A673 (cell line): Measurements from ENCODE around the gene CEACAM19. TPM values are rescaled to one million over a fixed set of nuclear protein-coding genes. Genes with fewer than 3 reads are reported as not detected.
"Not testable (repeated sequence)": the region's sequence is repeated elsewhere in the genome, so short reads cannot be mapped to it uniquely, and the experiment has no call there.

ENCODE experiments used
- BruUV-seq: library from RNA; stranded (reverse); fragments of 400-500 nt; replicated peaks from 2 replicates; lab custom pipeline; 2021; lab: Mats Ljungman, UMichigan
- CTCF ChIA-PET: fragments of 300-600 bp; sonication (Branson Sonifier 250); formaldehyde crosslinking; loops from one replicate; lab custom pipeline; 2022; ENCODE audit warnings: antibody characterized with exemption; lab: Charles Lee
- POLR2A ChIA-PET: fragments of 300-600 bp; sonication (Branson Sonifier 250); formaldehyde crosslinking; loops from one replicate; lab custom pipeline; 2022; ENCODE audit warnings: antibody characterized with exemption; ENCODE audit not compliant: low non-redundant PET; lab: Charles Lee
- DNase-seq: peaks from one replicate; pipeline ENCODE4 v3.0.0-alpha.2; 2015; ENCODE audit warnings: low spot score
- H3K27ac ChIP-seq: fragments of 200-600 bp; sonication (generic); 2 replicates; pipeline ENCODE4 v1.5.1; 2016; ENCODE audit warnings: mixed run types, low read depth, mild to moderate bottlenecking, mixed read lengths, antibody characterized with exemption, low read length; ENCODE audit not compliant: poor library complexity, severe bottlenecking
- H3K27me3 ChIP-seq: fragments of 200-600 bp; sonication (generic); replicated peaks from 2 replicates; pipeline ENCODE4 v1.6.1; 2017; ENCODE audit warnings: mixed run types, low read depth, mild to moderate bottlenecking, mixed read lengths, antibody characterized with exemption, low read length; ENCODE audit not compliant: insufficient read depth, poor library complexity
- H3K36me3 ChIP-seq: fragments of 200-600 bp; sonication (generic); 2 replicates; pipeline ENCODE4 v1.6.1; 2016; ENCODE audit warnings: mixed run types, mild to moderate bottlenecking, mixed read lengths, antibody characterized with exemption, low read length; ENCODE audit not compliant: insufficient read depth, poor library complexity, severe bottlenecking
- H3K4me1 ChIP-seq: fragments of 200-600 bp; sonication (generic); 2 replicates; pipeline ENCODE4 v1.6.1; 2017; ENCODE audit warnings: mixed run types, mild to moderate bottlenecking, mixed read lengths, antibody characterized with exemption, low read length; ENCODE audit not compliant: insufficient read depth, poor library complexity, severe bottlenecking
- H3K4me3 ChIP-seq: fragments of 200-600 bp; sonication (generic); 2 replicates; pipeline ENCODE4 v1.5.1; 2016; ENCODE audit warnings: low read depth, mixed run types, mild to moderate bottlenecking, mixed read lengths, low read length; ENCODE audit not compliant: poor library complexity, severe bottlenecking
- H3K9me3 ChIP-seq: fragments of 200-600 bp; sonication (generic); 2 replicates; pipeline ENCODE4 v1.6.1; 2016; ENCODE audit warnings: mixed run types, low read depth, mild to moderate bottlenecking, mixed read lengths, antibody characterized with exemption, low read length; ENCODE audit not compliant: poor library complexity, severe bottlenecking
- CTCF ChIP-seq: fragments of 300-800, 200-600 bp; sonication (generic); conservative IDR thresholded peaks from 2 replicates; pipeline ENCODE4 v1.5.1; 2017; ENCODE audit warnings: low read depth, mild to moderate bottlenecking, antibody characterized with exemption, low read length, moderate library complexity, mixed read lengths
- EZH2 ChIP-seq: fragments of 200-600 bp; sonication (generic); IDR thresholded peaks from 2 replicates; pipeline ENCODE4 v1.6.1; 2017; ENCODE audit warnings: borderline replicate concordance, low read depth, mild to moderate bottlenecking, mixed read lengths, antibody characterized with exemption, low read length; ENCODE audit not compliant: poor library complexity, severe bottlenecking
- intact Hi-C: fragments of 100-400 bp; cut with micrococcal nuclease; formaldehyde crosslinking; loops from one replicate; pipeline ENCODE4 v1.10.0; 2022; ENCODE audit not compliant: unreplicated experiment
- total RNA-seq: library from RNA; stranded (reverse); gene quantifications from 2 replicates; pipeline ENCODE4 v1.2.3, GENCODE V29; 2021

CEACAM19 gene
- total RNA-seq, 1 experiment from 2014 or later = 2.5 TPM

- no peak overlapping the region for H3K4me3 ChIP-seq
- intact Hi-C loops = no loop called here
- POLR2A ChIA-PET = interaction anchor here (0.6 kb wide), 1 partner anchor 54 kb away, joined by 4 read pairs; no protein-coding TSS in a partner anchor
- no peak for DNase-seq
- no peak overlapping the region for H3K27ac ChIP-seq
- no peaks in the 10 kb centered on the region for H3K27me3 ChIP-seq
- TF ChIP-seq CTCF (no peak), EZH2 (no peak)
- no TSS peak for BruUV-seq
- H3K4me1 ChIP-seq = no peaks in the 10 kb centered on the region
- no peaks in the 10 kb centered on the region for H3K9me3 ChIP-seq
- H3K36me3 ChIP-seq = no peaks in the 10 kb centered on the region
- CTCF ChIA-PET = interaction anchor here (0.6 to 0.7 kb wide), 2 partner anchors 129 to 147 kb away, joined by 3 read pairs; no protein-coding TSS in a partner anchor
These were observed 46.3 kb downstream of the CEACAM19 start for GRCh38 chr19:44717603-44718002.

- no peaks in the 10 kb centered on the region for H3K36me3 ChIP-seq
- TF ChIP-seq CTCF (no peak), EZH2 (no peak)
- no peaks in the 10 kb centered on the region for H3K27me3 ChIP-seq
- intact Hi-C loops = no loop called here
- POLR2A ChIA-PET = no interaction called here
- H3K4me3 ChIP-seq = no peak overlapping the region
- no peak overlapping the region for H3K27ac ChIP-seq
- H3K9me3 ChIP-seq = no peaks in the 10 kb centered on the region
- DNase-seq = no peak
- H3K4me1 ChIP-seq = no peaks in the 10 kb centered on the region
- no TSS peak for BruUV-seq
- CTCF ChIA-PET = interaction anchor here (0.6 to 0.7 kb wide), 2 partner anchors 126 to 130 kb away, joined by 3 to 5 read pairs; no protein-coding TSS in a partner anchor
These were observed 47.4 kb downstream of the CEACAM19 start for GRCh38 chr19:44718441-44719261.

DNA sequence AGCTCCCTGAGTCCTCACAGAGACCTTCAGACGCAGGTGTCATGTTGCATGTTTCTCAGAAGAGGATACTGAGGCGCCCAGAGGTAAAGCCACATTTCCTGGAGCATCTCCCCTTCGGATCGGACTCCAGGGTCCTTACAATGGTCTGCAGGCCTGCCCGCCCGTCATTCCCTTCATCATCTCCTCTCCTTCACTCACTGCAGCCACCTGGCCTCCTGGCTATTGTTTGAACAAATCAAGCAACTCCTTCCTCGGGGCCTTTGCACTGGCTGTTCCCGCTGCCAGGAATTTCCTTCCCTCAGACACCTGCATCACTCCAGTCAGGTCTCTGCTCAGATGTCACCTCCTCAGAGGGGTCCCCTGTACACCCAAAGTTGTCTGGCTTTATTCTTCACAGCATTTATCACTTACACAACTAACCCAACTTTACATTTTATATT lies 48.0 kb downstream of the CEACAM19 start:
- Histone ChIP-seq H3K27ac (no peak overlapping the region), H3K27me3 (no peaks in the 10 kb centered on the region), H3K9me3 (no peaks in the 10 kb centered on the region), H3K36me3 (no peaks in the 10 kb centered on the region), H3K4me3 (no peak overlapping the region), H3K4me1 (no peaks in the 10 kb centered on the region)
- BruUV-seq = no TSS peak
- ChIA-PET POLR2A (no interaction called here), CTCF (no interaction called here)
- no peak for TF ChIP-seq EZH2
- TF ChIP-seq CTCF = no peak
- DNase-seq = no peak
- intact Hi-C loops = no loop called here

DNA sequence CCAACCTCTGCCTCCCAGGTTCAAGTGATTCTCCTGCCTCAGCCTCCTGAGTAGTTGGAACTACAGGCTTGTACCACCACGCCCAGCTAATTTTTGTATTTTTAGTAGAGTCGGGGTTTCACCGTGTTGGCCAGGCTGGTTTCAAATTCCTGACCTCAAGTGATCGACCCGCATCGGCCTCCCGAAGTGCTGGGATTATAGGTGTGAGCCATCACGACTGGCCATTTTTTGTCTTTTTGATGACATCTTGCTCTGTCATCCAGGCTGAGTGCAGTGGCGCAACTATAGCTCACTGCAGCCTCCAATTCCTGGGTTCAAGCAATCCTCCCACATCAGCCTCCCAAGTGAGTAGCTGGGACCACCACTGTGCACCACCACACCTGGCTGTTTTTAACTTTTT lies 49.1 kb downstream of the CEACAM19 start:
- BruUV-seq, H3K27ac ChIP-seq, H3K36me3 ChIP-seq, H3K4me1 ChIP-seq, H3K9me3 ChIP-seq, H3K4me3 ChIP-seq, DNase-seq, H3K27me3 ChIP-seq, POLR2A ChIA-PET: not testable (repeated sequence)
- intact Hi-C loops = loop anchor here (5.0 kb wide), 1 partner anchor 232 kb away; no protein-coding TSS in a partner anchor
- CTCF ChIA-PET = interaction anchor here (1.2 kb wide), 1 partner anchor 50 kb away, joined by 4 read pairs; no protein-coding TSS in a partner anchor
